PFSK-1 (cell line): ENCODE data around the gene GABRP.

Source experiments
- FOXP2 ChIP-seq: optimal IDR thresholded peaks from 2 replicates; pipeline ENCODE3; 2011; ENCODE audit warnings: borderline replicate concordance, control low read depth, inconsistent platforms; ENCODE audit not compliant: insufficient read depth; ENCODE audit errors: extremely low read length, extremely low read depth
- POLR2AphosphoS5 ChIP-seq: IDR thresholded peaks from 2 replicates; pipeline ENCODE4 v1.6.1; 2012; ENCODE audit warnings: low read depth, mild to moderate bottlenecking, control low read depth, low read length, moderate library complexity
- SIN3A ChIP-seq: IDR thresholded peaks from 2 replicates; pipeline ENCODE4 v1.6.1; 2012; ENCODE audit warnings: mild to moderate bottlenecking, low read length, moderate library complexity, borderline replicate concordance; ENCODE audit not compliant: insufficient read depth
- TAF1 ChIP-seq: IDR thresholded peaks from 2 replicates; pipeline ENCODE4 v1.6.1; 2012; ENCODE audit warnings: low read length, control low read depth, borderline replicate concordance; ENCODE audit not compliant: insufficient read depth
- TF ChIP-seq, protein P1 (sequence below), 2 experiments: IDR thresholded peaks; 2 replicates each; pipeline versions ENCODE4 v1.6.1 to v1.8.0; 2011 to 2012; ENCODE audit warnings: low read depth in 2 of 2, low read length in 2 of 2, control low read depth in 1 of 2, inconsistent platforms in 1 of 2, mild to moderate bottlenecking in 1 of 2, moderate library complexity in 1 of 2; ENCODE audit not compliant: insufficient read depth in 1 of 2

The GABRP gene

GRCh38 chr5:170836226-170836625 lies 52.7 kb downstream of the GABRP start:
- TF ChIP-seq, protein P1, sequence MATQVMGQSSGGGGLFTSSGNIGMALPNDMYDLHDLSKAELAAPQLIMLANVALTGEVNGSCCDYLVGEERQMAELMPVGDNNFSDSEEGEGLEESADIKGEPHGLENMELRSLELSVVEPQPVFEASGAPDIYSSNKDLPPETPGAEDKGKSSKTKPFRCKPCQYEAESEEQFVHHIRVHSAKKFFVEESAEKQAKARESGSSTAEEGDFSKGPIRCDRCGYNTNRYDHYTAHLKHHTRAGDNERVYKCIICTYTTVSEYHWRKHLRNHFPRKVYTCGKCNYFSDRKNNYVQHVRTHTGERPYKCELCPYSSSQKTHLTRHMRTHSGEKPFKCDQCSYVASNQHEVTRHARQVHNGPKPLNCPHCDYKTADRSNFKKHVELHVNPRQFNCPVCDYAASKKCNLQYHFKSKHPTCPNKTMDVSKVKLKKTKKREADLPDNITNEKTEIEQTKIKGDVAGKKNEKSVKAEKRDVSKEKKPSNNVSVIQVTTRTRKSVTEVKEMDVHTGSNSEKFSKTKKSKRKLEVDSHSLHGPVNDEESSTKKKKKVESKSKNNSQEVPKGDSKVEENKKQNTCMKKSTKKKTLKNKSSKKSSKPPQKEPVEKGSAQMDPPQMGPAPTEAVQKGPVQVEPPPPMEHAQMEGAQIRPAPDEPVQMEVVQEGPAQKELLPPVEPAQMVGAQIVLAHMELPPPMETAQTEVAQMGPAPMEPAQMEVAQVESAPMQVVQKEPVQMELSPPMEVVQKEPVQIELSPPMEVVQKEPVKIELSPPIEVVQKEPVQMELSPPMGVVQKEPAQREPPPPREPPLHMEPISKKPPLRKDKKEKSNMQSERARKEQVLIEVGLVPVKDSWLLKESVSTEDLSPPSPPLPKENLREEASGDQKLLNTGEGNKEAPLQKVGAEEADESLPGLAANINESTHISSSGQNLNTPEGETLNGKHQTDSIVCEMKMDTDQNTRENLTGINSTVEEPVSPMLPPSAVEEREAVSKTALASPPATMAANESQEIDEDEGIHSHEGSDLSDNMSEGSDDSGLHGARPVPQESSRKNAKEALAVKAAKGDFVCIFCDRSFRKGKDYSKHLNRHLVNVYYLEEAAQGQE (IDR thresholded peaks at IDR 0.05; ENCODE audit: insufficient read depth in 1 of 2, low read depth in 2 of 2, low read length in 2 of 2): no peak

DNA sequence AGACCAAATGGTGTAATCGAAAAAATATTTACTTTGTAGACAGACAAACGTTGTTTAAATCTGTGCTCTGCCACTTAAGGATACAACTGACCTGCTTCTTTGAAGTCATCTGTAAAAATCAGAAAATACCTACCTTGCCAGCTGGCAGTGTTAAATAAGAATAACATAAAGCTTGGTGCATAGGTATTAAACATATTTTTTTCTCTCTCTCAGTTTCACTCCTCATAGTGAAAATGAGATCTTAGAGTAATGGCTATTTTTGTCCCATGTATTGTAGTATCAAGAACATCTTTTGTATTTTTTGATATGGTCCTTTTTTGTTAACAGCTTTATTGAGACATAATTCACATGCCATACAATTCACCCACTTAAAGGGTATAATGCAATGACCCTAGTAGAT lies 60.3 kb downstream of the GABRP start:
- no peak for TF ChIP-seq FOXP2
- TF ChIP-seq, protein P1 (IDR thresholded peaks at IDR 0.05; ENCODE audit: insufficient read depth in 1 of 2, low read depth in 2 of 2, low read length in 2 of 2): no peak
- TF ChIP-seq TAF1: no peak

GRCh38 chr5:170844651-170845050 lies 61.1 kb downstream of the GABRP start:
- no peak for TF ChIP-seq POLR2AphosphoS5
- no peak for TF ChIP-seq FOXP2

DNA sequence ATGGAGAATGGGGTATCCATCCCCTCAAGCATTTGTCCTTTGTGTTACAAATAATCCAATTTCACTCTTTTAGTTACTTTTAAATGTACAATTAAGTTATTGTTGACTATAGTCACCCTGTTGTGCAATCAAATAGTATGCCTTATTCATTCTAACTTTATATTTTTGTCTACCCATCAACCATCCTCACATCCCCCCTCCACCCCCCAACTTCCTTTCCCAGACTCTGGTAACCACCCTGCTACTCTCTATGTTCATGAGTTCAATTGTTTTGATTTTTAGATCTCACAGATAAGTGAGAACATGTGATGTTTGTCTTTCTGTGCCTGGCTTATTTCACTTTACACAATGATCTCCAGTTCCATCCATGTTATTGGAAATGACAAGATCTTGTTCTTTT lies 62.9 kb downstream of the GABRP start:
- TF ChIP-seq TAF1 (no peak), SIN3A (no peak), FOXP2 (no peak)

- TF ChIP-seq, protein P1 (IDR thresholded peaks at IDR 0.05; ENCODE audit: insufficient read depth in 1 of 2, low read depth in 2 of 2, low read length in 2 of 2): no peak
These were observed 63.3 kb downstream of the GABRP start for GRCh38 chr5:170846846-170847245.

DNA sequence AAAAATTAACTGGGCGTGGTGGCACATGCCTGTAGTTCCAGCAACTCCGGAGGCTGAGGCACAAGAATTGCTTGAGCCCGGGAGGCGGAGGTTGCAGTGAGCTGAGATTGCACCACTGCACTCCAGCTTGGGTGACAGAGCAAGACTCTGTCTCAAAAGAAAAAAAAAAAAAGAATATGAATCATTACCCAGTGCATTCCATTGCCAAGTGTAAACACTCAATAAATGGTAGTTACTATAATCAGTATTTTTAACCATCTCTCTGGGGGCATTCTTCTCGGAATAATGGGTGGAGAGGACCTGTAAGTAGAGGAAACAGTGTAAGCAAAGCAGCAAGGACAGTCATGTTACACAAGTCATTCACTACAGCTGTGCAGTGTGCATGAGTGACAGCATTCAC lies 64.5 kb downstream of the GABRP start:
- TF ChIP-seq TAF1 (no peak), FOXP2 (no peak), POLR2AphosphoS5 (no peak), SIN3A (no peak)
- TF ChIP-seq, protein P1 (IDR thresholded peaks at IDR 0.05; ENCODE audit: insufficient read depth in 1 of 2, low read depth in 2 of 2, low read length in 2 of 2): no peak
